ENCODE results near the gene NTSR1.

- TF ChIP-seq CTCF (conservative IDR thresholded peaks at IDR 0.05; ENCODE audit: low read depth in 2 of 2) (no peak), STAT1 (IDR thresholded peaks at IDR 0.05; ENCODE audit: unreplicated experiment) (no peak), REST (IDR thresholded peaks at IDR 0.05; ENCODE audit: unreplicated experiment) (no peak)
These were observed 102.7 kb downstream of the NTSR1 start for GRCh38 chr20:62811320-62811719.

Measured in GM23338 (cell line).